ENCODE results near the gene PDZK1IP1.
A peak's percentile ranks its signal among the peaks of the same experiment; 100 is the strongest.

The PDZK1IP1 gene

GRCh38 chr1:47189844-47190508 is at the start of gene PDZK1IP1:
Gene PDZK1IP1, minus strand, starts transcription at chr1:47190036. Its CDS starts 104 bp downstream, at chr1:47189932.
- Histone ChIP-seq H3K4me3 (ENCODE audit: low read depth in 1 of 2, low read length in 2 of 2) (peak within 1 kb of the TSS; percentile 4 to 63), H3K9me3 (ENCODE audit: control insufficient read depth in 1 of 2, low read length in 2 of 2) (no peaks in the 10 kb centered on the region), H3K9ac (ENCODE audit: low read depth in 1 of 2, low read length in 2 of 2) (peak within 1 kb of the TSS; percentile 20 to 71), H3K36me3 (ENCODE audit: control insufficient read depth in 1 of 2, insufficient read depth in 2 of 2, low read length in 2 of 2) (no peaks in the 10 kb centered on the region), H3K27ac (ENCODE audit: low read depth, low read length) (peak within 1 kb of the TSS; percentile 80), H3K27me3 (ENCODE audit: control insufficient read depth in 1 of 2, insufficient read depth in 2 of 2, low read length in 2 of 2) (no peaks in the 10 kb centered on the region), H3K4me1 (ENCODE audit: control insufficient read depth in 1 of 2, insufficient read depth in 2 of 2, low read length in 2 of 2) (peaks cover 46 to 60% of the 10 kb centered on the region in 2 donors)

GRCh38 chr1:47238935-47239592 is 49.2 kb upstream of the PDZK1IP1 start:
- Histone ChIP-seq H3K9ac (ENCODE audit: low read depth in 1 of 2, low read length in 2 of 2) (no peak overlapping the region), H3K27me3 (ENCODE audit: control insufficient read depth in 1 of 2, insufficient read depth in 2 of 2, low read length in 2 of 2) (peaks cover 4 to 20% of the 10 kb centered on the region in 2 donors), H3K27ac (ENCODE audit: low read depth, low read length) (no peak overlapping the region), H3K36me3 (ENCODE audit: control insufficient read depth in 1 of 2, insufficient read depth in 2 of 2, low read length in 2 of 2) (no peaks in the 10 kb centered on the region), H3K4me1 (ENCODE audit: control insufficient read depth in 1 of 2, insufficient read depth in 2 of 2, low read length in 2 of 2) (no peaks in the 10 kb centered on the region), H3K4me3 (ENCODE audit: low read depth in 1 of 2, low read length in 2 of 2) (no peak overlapping the region), H3K9me3 (ENCODE audit: control insufficient read depth in 1 of 2, low read length in 2 of 2) (no peaks in the 10 kb centered on the region)

- no peak overlapping the region for H3K9ac ChIP-seq (ENCODE audit: low read depth in 1 of 2, low read length in 2 of 2)
- peaks cover 5 to 7% of the 10 kb centered on the region in 2 donors for H3K4me1 ChIP-seq (ENCODE audit: control insufficient read depth in 1 of 2, insufficient read depth in 2 of 2, low read length in 2 of 2)
- H3K27me3 ChIP-seq (ENCODE audit: control insufficient read depth in 1 of 2, insufficient read depth in 2 of 2, low read length in 2 of 2): peaks cover 33 to 43% of the 10 kb centered on the region in 2 donors
- H3K9me3 ChIP-seq (ENCODE audit: control insufficient read depth in 1 of 2, low read length in 2 of 2): no peaks in the 10 kb centered on the region
- H3K4me3 ChIP-seq (ENCODE audit: low read depth in 1 of 2, low read length in 2 of 2): no peak overlapping the region
- H3K27ac ChIP-seq (ENCODE audit: low read depth, low read length): no peak overlapping the region
- H3K36me3 ChIP-seq (ENCODE audit: control insufficient read depth in 1 of 2, insufficient read depth in 2 of 2, low read length in 2 of 2): no peaks in the 10 kb centered on the region
Measured at GRCh38 chr1:47235806-47236205, 46.0 kb upstream of the PDZK1IP1 start.

GRCh38 chr1:47235241-47235681 is 45.4 kb upstream of the PDZK1IP1 start:
- Histone ChIP-seq H3K27ac (ENCODE audit: low read depth, low read length) (no peak overlapping the region), H3K27me3 (ENCODE audit: control insufficient read depth in 1 of 2, insufficient read depth in 2 of 2, low read length in 2 of 2) (peaks cover 38 to 49% of the 10 kb centered on the region in 2 donors), H3K4me3 (ENCODE audit: low read depth in 1 of 2, low read length in 2 of 2) (no peak overlapping the region)

GRCh38 chr1:47233186-47233585 is 43.4 kb upstream of the PDZK1IP1 start:
- H3K4me1 ChIP-seq (ENCODE audit: control insufficient read depth in 1 of 2, insufficient read depth in 2 of 2, low read length in 2 of 2): peaks cover 5 to 7% of the 10 kb centered on the region in 2 donors
- no peak overlapping the region for H3K9ac ChIP-seq (ENCODE audit: low read depth in 1 of 2, low read length in 2 of 2)
- H3K27ac ChIP-seq (ENCODE audit: low read depth, low read length): no peak overlapping the region
- peaks cover 59 to 64% of the 10 kb centered on the region in 2 donors for H3K27me3 ChIP-seq (ENCODE audit: control insufficient read depth in 1 of 2, insufficient read depth in 2 of 2, low read length in 2 of 2)
- no peak overlapping the region for H3K4me3 ChIP-seq (ENCODE audit: low read depth in 1 of 2, low read length in 2 of 2)
- H3K9me3 ChIP-seq (ENCODE audit: control insufficient read depth in 1 of 2, low read length in 2 of 2): no peaks in the 10 kb centered on the region
- no peaks in the 10 kb centered on the region for H3K36me3 ChIP-seq (ENCODE audit: control insufficient read depth in 1 of 2, insufficient read depth in 2 of 2, low read length in 2 of 2)

More at GRCh38 chr1:47235241-47235681, 45.4 kb upstream of the PDZK1IP1 start:
- Histone ChIP-seq H3K4me1 (ENCODE audit: control insufficient read depth in 1 of 2, insufficient read depth in 2 of 2, low read length in 2 of 2) (peaks cover 5 to 7% of the 10 kb centered on the region in 2 donors), H3K36me3 (ENCODE audit: control insufficient read depth in 1 of 2, insufficient read depth in 2 of 2, low read length in 2 of 2) (no peaks in the 10 kb centered on the region), H3K9me3 (ENCODE audit: control insufficient read depth in 1 of 2, low read length in 2 of 2) (no peaks in the 10 kb centered on the region), H3K9ac (ENCODE audit: low read depth in 1 of 2, low read length in 2 of 2) (no peak overlapping the region)

GRCh38 chr1:47232187-47232874 is 42.5 kb upstream of the PDZK1IP1 start, which contains the start of gene TAL1:
Gene TAL1, minus strand, starts transcription at chr1:47232225. Its CDS starts 6,337 bp downstream, at chr1:47225888.
- Histone ChIP-seq H3K36me3 (ENCODE audit: control insufficient read depth in 1 of 2, insufficient read depth in 2 of 2, low read length in 2 of 2) (no peaks in the 10 kb centered on the region), H3K4me3 (ENCODE audit: low read depth in 1 of 2, low read length in 2 of 2) (peak within 1 kb of the TSS; percentile 47 to 55), H3K9ac (ENCODE audit: low read depth in 1 of 2, low read length in 2 of 2) (no peak within 1 kb of the TSS), H3K27ac (ENCODE audit: low read depth, low read length) (peak within 1 kb of the TSS; percentile 8), H3K4me1 (ENCODE audit: control insufficient read depth in 1 of 2, insufficient read depth in 2 of 2, low read length in 2 of 2) (peaks cover 5 to 7% of the 10 kb centered on the region in 2 donors), H3K27me3 (ENCODE audit: control insufficient read depth in 1 of 2, insufficient read depth in 2 of 2, low read length in 2 of 2) (peaks cover 67 to 73% of the 10 kb centered on the region in 2 donors), H3K9me3 (ENCODE audit: control insufficient read depth in 1 of 2, low read length in 2 of 2) (no peaks in the 10 kb centered on the region)

GRCh38 chr1:47231301-47232186 is 41.7 kb upstream of the PDZK1IP1 start:
- H3K27me3 ChIP-seq (ENCODE audit: control insufficient read depth in 1 of 2, insufficient read depth in 2 of 2, low read length in 2 of 2): peaks cover 73 to 80% of the 10 kb centered on the region in 2 donors
- H3K27ac ChIP-seq (ENCODE audit: low read depth, low read length): peak overlapping the region; percentile 8
- peaks cover 7% of the 10 kb centered on the region in 2 donors for H3K4me1 ChIP-seq (ENCODE audit: control insufficient read depth in 1 of 2, insufficient read depth in 2 of 2, low read length in 2 of 2)
- H3K4me3 ChIP-seq (ENCODE audit: low read depth in 1 of 2, low read length in 2 of 2): peak overlapping the region; percentile 47 to 55
- no peaks in the 10 kb centered on the region for H3K9me3 ChIP-seq (ENCODE audit: control insufficient read depth in 1 of 2, low read length in 2 of 2)
- no peaks in the 10 kb centered on the region for H3K36me3 ChIP-seq (ENCODE audit: control insufficient read depth in 1 of 2, insufficient read depth in 2 of 2, low read length in 2 of 2)
- no peak overlapping the region for H3K9ac ChIP-seq (ENCODE audit: low read depth in 1 of 2, low read length in 2 of 2)

GRCh38 chr1:47230692-47231300 is 41.0 kb upstream of the PDZK1IP1 start:
- H3K9ac ChIP-seq (ENCODE audit: low read depth in 1 of 2, low read length in 2 of 2): no peak overlapping the region
- H3K27me3 ChIP-seq (ENCODE audit: control insufficient read depth in 1 of 2, insufficient read depth in 2 of 2, low read length in 2 of 2): peaks cover 81 to 88% of the 10 kb centered on the region in 2 donors
- H3K4me1 ChIP-seq (ENCODE audit: control insufficient read depth in 1 of 2, insufficient read depth in 2 of 2, low read length in 2 of 2): peaks cover 7 to 14% of the 10 kb centered on the region in 2 donors
- H3K36me3 ChIP-seq (ENCODE audit: control insufficient read depth in 1 of 2, insufficient read depth in 2 of 2, low read length in 2 of 2): no peaks in the 10 kb centered on the region
- no peak overlapping the region for H3K27ac ChIP-seq (ENCODE audit: low read depth, low read length)
- peak overlapping the region in 1 of 2 donors; percentile 36 for H3K4me3 ChIP-seq (ENCODE audit: low read depth in 1 of 2, low read length in 2 of 2)
- no peaks in the 10 kb centered on the region for H3K9me3 ChIP-seq (ENCODE audit: control insufficient read depth in 1 of 2, low read length in 2 of 2)
